ENCODE results near the gene MPG. TPM values are rescaled to one million over a fixed set of nuclear protein-coding genes. Genes with fewer than 3 reads are reported as not detected.

MPG gene
- polyA plus RNA-seq, 1 donor from 2014 or later, result 70.9 TPM

- Histone ChIP-seq H3K79me2 (replicated peaks; ENCODE audit: insufficient read depth, low read length) (no peaks in the 10 kb centered on the region), H4K20me1 (ENCODE audit: insufficient read depth) (no peaks in the 10 kb centered on the region), H3K27me3 (ENCODE audit: insufficient read depth, low read depth, low read length) (no peaks in the 10 kb centered on the region), H3K4me3 (ENCODE audit: low read length) (no peak overlapping the region), H2AFZ (ENCODE audit: low read depth, low read length) (no peak overlapping the region), H3F3A (ENCODE audit: insufficient read depth, low read length, poor library complexity, severe bottlenecking) (no peaks in the 10 kb centered on the region), H3K4me2 (ENCODE audit: low read length) (no peak overlapping the region), H3K9me2 (ENCODE audit: insufficient read depth, low read length) (no peaks in the 10 kb centered on the region), H3K9ac (ENCODE audit: low read length) (no peak overlapping the region), H3K9me3 (ENCODE audit: low read length) (no peaks in the 10 kb centered on the region), H3K27ac (ENCODE audit: low read length) (no peak overlapping the region), H3K36me3 (ENCODE audit: insufficient read depth, low read length) (no peaks in the 10 kb centered on the region)
- TF ChIP-seq POLR2AphosphoS5 (IDR thresholded peaks at IDR 0.05) (no peak), TAF1 (IDR thresholded peaks at IDR 0.05; ENCODE audit: low read depth) (no peak), EP300 (conservative IDR thresholded peaks at IDR 0.05; ENCODE audit: poor library complexity, severe bottlenecking) (no peak), CTCF (IDR thresholded peaks at IDR 0.05; ENCODE audit: poor library complexity, severe bottlenecking) (no peak), MXI1 (conservative IDR thresholded peaks at IDR 0.05; ENCODE audit: poor library complexity, severe bottlenecking) (no peak), RAD21 (conservative IDR thresholded peaks at IDR 0.05) (no peak), REST (IDR thresholded peaks at IDR 0.05; ENCODE audit: borderline replicate concordance) (no peak)
Observed at GRCh38 chr16:34648-34987, 43.4 kb upstream of the MPG start.

GRCh38 chr16:35011-35677 is 42.9 kb upstream of the MPG start:
- Histone ChIP-seq H3K4me3 (ENCODE audit: low read length) (no peak overlapping the region), H4K20me1 (ENCODE audit: insufficient read depth) (no peaks in the 10 kb centered on the region), H3K79me2 (replicated peaks; ENCODE audit: insufficient read depth, low read length) (no peaks in the 10 kb centered on the region), H3K9me3 (ENCODE audit: low read length) (no peaks in the 10 kb centered on the region), H3K27ac (ENCODE audit: low read length) (no peak overlapping the region), H3K27me3 (ENCODE audit: insufficient read depth, low read depth, low read length) (no peaks in the 10 kb centered on the region), H3K36me3 (ENCODE audit: insufficient read depth, low read length) (no peaks in the 10 kb centered on the region), H3K4me2 (ENCODE audit: low read length) (no peak overlapping the region), H3F3A (ENCODE audit: insufficient read depth, low read length, poor library complexity, severe bottlenecking) (no peaks in the 10 kb centered on the region), H2AFZ (ENCODE audit: low read depth, low read length) (no peak overlapping the region), H3K9me2 (ENCODE audit: insufficient read depth, low read length) (no peaks in the 10 kb centered on the region), H3K9ac (ENCODE audit: low read length) (no peak overlapping the region)
- TF ChIP-seq EP300 (conservative IDR thresholded peaks at IDR 0.05; ENCODE audit: poor library complexity, severe bottlenecking) (no peak), POLR2AphosphoS5 (IDR thresholded peaks at IDR 0.05) (no peak), TAF1 (IDR thresholded peaks at IDR 0.05; ENCODE audit: low read depth) (no peak), RAD21 (conservative IDR thresholded peaks at IDR 0.05) (no peak), MXI1 (conservative IDR thresholded peaks at IDR 0.05; ENCODE audit: poor library complexity, severe bottlenecking) (no peak), REST (IDR thresholded peaks at IDR 0.05; ENCODE audit: borderline replicate concordance) (no peak), CTCF (IDR thresholded peaks at IDR 0.05; ENCODE audit: poor library complexity, severe bottlenecking) (no peak), SMC3 (conservative IDR thresholded peaks at IDR 0.05; ENCODE audit: poor library complexity) (no peak), EZH2 (IDR thresholded peaks at IDR 0.05; ENCODE audit: borderline replicate concordance, insufficient read depth, low read length, poor library complexity, severe bottlenecking) (no peak)

All from neural cell (in vitro differentiated cells).